HG03457 (cell line): ENCODE results near the gene MAB21L3.

ENCODE experiments used
- ATAC-seq: cut with Tn5 transposase; IDR thresholded peaks from one replicate; pipeline ENCODE4 v1.9.1; 2021; ENCODE audit warnings: moderate number of reproducible peaks; ENCODE audit not compliant: unreplicated experiment

MAB21L3 gene

DNA sequence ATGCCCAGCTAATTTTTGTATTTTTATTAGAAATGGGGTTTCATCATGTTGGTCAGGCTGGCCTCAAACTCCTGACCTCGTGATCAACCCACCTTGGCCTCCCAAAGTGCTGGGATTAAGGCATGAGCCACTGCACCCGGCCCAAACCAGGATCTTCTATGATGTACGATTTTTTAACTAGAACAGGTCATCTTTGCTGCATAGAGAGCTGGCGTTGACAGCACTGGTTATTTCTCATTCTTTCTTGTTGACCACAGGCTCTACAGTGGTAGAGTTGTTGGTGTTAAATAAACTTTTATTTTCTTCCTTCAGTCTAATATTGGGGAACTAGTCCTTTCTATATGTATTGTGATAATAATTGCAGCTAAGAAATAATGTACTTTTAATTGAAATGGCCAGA, 3.8 kb upstream of the MAB21L3 start:
- ATAC-seq, result no peak

DNA sequence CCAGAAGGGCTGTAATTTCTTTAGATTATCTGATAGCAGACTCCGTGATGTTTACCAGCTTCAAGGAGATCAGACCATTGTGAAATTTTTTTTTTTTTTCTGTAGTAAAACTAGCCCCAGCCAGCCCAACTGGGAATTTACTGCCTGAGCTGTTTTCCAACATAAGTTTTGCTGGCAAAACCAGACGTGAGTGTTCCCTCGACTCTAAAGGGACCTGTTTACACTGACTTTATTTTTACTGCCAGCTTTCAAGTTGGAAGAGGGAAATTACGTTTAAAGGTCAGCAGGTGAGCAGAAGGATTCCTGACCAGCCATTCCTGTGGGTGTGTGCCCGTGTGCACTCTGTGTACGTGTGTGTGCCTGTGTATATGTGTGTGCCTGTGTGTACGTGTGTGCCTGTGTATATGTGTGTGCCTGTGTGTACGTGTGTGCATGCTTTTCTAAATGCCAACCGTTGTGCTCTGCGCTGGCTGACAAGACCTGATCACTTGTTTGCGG, 374 bp downstream of the MAB21L3 start:
- no peak for ATAC-seq

DNA sequence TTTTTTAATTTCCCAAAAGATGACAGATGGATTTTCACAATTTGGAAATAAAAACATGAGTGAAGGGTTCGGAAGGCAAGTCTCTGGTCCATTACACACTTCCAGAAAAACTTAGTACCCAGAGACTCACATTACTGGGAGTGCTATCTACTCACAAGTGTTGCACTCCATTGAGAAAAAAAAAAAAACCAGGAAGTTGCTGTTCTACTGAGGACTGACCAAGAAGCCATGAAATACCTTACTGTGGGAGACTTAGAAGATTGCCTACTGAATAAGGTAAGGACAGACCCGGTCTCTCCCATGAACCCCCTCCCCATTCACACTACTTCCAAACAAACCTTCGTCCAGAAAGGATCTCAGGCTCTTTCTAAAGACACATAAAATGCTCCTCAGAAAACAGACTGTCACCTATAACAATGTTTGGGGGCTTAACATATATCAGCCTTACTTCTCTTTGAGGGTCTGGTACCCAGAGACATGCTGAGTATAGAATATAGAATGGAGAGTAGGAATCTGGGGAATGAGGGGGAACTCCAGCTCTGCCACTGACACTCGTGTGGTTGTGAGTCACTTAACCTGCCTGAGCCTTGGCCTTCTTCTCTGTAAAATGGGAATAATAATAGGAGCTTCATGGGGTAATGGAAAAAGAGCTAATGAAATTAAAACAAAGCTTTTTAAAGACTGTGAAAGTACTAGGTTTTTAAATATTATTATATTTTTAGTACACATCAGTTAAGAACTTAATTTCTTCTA, 1.4 kb downstream of the MAB21L3 start:
- ATAC-seq, result no peak

DNA sequence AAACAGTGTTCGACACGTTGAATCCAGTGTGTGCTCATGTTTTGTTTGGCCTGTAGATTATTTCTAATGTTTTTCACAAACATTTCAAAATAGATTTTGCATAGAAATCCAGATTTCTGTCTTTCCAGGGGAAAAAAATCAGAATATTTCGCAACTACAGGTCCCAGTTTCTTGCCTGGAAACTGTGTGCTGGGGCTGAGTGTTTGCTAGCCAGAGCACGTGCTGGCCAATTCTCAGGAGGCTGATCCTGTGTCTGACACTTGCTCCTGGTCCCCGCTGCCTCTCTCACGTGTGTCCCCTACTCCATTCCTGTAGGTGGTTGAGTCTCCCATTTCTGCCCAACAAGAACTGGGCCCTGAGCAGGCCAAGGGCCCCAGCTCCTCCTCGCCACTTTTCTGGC, 2.4 kb downstream of the MAB21L3 start:
- no peak for ATAC-seq

DNA sequence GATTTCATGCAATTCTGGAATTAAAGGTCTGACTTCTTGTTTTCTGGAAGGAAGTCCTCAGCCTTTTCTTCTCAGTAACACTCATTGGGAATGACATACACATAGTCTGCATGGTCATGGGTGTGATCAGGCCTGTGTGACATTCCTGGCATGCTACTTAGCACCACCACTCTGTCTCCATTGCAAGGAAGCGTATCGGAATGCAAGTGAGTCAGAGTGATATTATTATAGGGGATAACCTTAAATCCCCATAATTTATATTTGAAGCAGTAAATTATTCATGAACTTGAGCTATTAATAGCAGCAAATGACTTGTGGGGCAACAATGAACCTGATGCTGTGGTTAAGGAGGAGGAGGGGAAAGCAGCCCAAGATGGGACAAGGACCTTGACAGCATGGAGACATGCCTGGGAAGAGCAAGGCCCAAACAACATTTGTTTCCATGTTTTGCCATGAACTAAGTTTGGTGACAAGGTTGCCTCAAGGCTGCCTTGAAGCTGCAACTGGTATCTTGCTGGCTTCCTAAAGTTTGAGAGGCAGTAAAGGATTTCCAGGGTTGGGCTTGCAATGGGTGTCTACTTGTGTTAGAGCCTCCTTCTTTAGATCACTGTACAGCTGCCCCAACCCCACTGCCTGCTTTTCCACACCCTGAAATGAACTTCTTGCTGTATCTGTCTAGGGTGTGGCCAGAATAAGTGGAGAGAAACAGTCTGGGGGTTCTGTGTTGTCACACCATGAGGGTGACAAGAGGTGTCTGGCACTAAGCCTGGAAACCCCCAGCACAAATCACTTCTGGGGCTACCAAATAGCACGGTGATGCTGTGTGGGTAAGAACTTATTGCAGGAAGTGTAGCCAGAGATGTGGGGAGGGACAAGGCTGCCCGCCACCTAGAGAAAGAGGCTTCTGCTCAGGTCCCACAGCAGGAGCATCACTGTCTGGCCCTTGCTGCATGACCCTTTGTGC, 4.6 kb downstream of the MAB21L3 start:
- no peak for ATAC-seq

DNA sequence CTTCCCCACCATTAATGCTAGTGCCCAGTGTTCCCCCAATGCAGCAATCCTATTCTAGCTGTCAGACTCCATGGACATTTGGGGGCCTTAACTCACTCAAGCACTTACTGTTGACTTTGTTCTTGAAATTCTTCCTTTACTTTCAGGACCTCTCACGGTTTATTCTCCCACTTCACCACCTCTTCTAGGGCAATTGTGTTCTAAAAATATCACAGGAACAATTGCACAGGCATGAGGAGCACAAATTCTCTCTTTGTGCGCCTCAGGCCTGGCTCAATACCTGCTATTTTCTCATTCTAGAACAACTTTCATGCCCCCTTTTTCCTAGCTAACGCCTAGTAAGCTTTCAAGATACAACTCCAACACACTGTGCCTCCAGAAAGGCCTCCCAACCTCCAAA, 7.3 kb downstream of the MAB21L3 start:
- no peak for ATAC-seq

DNA sequence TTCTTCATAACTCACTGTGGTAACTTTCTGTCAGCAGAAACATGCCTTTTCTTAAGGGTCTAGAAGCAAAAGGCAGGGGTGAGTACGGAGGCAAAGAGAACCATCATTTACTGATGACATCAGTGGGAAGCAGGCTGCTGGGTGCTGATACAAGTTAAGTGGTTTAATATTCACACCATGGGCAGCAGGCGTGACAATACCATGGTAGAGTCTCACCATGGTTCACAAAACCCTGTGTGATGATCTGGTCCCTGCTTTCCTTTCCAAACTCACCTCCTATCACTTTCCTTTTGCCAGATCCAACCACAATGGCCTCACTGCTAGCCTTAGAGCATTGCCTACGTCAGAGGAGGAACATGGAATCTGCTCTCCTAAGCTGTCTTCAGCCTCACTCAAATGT, 8.7 kb downstream of the MAB21L3 start:
- ATAC-seq, result no peak

DNA sequence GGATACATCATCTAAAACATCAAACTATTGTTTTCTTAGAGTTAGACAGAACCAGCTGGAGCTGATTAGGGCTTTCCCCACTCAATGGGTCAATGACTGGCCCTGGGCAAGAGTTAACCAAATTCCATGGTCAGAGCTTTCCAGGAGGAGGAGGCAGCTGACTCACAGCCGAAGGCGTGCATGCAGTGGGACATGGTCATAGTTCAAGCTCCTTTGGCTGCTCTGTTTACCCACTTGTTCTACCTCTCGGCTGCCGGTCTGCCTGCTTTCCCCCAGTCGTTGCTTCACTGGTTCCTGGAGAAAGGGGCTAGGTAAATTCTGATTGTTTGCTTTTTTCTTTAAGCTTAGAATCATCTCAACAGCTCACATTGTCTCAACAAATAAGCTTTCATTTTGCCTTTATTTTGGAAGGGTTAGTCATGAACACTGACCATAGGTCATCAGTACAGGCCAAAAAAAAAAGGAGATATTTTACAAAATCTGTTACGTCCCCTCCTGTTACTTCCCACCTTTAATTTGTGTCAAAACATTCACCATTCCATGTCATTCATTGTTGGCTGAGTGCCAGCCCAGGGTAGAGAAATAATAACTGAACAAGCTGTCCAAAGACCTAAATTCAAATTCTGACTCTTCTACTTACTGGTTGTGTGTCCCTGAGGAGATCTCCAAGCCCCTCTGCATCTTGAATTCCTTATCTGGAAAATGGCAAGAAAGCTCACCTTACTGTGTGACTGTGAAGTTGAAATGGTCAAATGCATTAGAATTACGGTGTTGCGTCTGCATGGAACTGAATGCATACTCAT, 12.0 kb downstream of the MAB21L3 start:
- ATAC-seq, result no peak

DNA sequence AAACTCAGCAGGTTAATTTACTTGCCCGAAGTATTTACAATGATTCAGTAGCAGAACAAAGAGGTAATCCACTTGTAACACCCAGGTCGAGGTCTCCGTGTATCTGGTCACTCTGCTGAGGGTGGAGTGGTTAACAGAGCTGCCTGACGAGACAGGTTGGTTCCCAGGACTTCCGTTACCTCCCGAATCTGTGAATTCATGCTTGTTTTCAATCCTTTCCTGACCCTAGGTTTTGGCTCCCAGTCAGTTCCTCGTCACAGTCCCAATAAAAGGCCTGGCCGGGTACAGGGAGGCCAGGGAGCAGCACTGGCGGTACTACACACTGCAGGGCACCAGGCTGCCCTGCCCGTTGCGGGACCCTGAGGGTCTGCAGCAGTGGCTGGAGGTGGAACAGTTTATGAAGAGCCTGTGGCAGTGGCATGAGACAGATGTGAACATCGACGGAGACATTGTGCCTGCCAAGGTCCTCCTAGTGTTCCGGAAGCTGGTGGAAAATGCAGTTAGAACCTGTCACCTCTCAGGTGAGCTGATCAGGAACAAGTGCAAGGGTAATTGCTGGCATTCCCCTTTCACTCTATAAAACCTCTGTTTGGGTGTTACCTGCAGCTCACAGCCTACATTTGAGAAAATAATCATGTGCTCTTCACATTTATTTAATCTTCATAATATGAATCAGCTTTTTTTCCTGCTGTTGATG, 12.8 kb downstream of the MAB21L3 start:
- ATAC-seq, result no peak

DNA sequence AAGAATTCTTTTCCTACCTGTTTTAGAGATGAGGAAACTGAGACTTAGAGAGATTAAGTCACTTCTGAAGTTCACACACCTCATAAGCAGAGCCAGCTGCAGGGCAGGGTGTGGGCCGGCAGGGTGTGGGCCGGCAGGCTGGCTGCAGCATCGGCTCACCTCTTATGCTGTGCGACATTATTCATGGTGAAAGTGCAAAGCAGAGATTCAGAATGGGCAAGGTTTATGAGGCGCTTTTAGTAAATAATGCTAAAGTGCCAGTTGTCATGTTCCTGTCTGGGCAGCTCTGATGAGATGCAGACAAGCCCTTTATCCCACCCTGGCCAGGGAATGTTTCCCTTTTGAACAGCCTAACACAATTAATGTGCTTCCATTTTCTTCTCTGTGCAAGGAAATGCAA, 14.6 kb downstream of the MAB21L3 start:
- no peak for ATAC-seq

DNA sequence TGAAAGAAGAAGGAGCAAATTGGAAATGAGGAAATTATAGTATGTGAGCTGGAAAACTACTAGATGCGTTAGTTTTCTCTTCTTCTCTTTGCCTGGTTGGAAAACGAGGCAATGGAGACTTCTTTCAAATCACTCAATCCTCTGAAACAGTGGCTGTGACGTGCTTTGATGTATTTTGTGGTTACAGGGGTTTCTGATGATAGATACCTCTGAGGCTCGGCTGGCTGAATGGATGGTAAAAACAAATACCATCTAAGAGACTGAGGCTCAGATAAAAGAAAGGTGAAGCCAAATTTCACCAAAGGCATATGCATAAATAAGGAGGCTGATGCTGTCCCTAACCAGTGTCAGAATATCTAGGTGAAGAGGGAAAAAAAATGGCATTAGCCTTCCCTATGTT, 15.1 kb downstream of the MAB21L3 start:
- ATAC-seq, result no peak

DNA sequence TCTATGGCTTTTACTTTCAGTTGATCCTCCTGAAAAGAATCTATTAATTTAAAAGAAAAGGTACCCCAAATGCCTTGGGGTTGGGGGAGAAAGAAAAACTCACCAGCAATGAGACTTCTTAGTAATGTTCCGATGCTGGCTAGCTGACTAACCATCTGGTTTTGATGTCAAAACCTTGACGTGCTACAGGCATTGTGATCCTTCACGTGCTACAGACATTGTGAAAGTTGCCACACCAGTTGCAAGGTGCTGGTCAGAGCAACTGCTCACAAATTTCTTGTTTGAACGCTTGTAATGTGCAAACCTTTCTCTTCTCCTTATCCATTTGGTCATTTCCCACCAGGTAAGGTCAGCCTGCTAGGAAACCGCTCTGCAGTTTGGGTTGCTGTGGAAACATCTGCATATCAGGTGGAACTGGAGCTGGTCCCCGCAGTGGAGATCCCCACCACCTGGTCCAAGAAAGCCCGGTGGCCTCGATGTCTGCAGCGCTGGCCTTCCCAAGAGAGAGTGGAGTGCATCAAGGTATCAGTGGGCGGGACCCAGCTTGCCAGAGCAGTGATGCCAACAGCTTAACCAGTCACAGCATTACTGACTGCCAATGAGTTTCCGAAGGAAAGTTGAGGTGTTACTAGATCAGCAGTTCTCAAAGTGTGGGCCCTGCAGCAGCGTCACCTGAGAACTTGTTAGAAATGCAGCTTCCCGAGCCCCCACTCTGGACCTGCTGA, 16.1 kb downstream of the MAB21L3 start:
- no peak for ATAC-seq

DNA sequence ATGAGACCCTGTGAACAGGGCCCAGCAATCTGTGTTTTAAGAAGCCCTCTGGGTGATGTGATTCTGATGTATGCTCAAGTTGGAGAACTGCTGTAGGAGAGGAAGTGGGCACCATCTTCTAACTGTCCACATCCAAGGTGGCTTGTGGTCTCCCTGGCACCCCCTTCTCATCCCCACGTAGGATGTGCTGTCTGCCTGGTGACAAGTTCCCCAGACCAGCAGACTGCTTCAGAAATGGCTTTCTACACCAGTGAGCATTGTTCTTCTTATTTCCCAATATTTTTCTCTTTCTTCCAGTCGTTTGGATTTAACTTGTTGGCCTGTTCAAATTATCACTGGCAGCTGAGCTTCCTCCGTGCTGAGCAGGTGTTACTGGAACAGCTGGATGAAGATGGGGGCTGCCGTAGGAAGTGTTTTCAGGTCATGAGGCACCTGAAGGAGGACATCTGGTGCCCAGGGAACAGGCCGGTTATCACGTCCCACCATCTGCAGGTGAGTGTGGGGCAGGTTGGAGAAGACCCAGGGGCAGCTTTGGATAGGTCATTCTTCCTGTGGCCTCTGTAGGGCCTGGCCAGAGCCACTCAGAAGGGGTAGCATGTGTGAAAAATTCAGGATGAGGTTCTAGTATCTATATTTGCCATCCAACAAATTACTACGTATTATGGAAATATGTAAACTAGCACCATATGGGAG, 16.8 kb downstream of the MAB21L3 start:
- ATAC-seq, result no peak

DNA sequence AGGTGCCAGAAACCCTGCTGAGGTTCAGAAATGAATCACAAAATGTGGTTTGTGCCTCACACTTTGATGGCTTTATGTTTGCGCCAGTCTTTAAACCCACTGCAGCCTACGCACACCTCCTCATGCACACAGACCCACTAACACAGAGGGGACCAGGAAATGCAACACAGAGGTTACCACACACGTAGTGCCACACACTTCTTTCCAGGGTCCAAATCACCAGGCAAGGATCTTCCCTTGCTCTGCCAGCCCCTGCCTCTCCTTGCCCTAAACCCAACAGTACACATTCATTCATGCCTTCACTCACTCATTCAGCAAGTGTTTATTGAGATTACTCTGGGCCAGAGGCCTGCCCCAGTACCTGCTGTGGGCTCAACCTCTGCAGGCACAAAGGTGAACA, 17.5 kb downstream of the MAB21L3 start:
- no peak for ATAC-seq

DNA sequence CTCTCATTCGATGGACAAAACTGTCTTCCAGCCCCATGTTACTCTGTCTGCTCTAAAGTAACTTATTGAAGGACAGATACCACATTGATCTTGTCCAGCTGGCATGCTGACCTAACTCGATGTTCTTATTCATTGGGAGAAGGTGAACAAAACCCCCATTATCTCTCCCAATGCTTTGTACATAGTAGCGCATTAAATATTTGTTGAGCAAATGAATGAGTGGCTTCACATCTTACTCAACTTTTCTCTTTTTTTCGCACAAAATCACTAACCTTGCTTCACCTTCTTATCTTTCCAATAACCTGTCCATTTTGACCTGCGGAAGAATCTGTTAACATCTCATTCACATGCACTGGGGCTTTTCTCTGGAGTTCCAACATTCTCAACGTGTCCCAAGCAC, 18.3 kb downstream of the MAB21L3 start:
- ATAC-seq, result no peak

DNA sequence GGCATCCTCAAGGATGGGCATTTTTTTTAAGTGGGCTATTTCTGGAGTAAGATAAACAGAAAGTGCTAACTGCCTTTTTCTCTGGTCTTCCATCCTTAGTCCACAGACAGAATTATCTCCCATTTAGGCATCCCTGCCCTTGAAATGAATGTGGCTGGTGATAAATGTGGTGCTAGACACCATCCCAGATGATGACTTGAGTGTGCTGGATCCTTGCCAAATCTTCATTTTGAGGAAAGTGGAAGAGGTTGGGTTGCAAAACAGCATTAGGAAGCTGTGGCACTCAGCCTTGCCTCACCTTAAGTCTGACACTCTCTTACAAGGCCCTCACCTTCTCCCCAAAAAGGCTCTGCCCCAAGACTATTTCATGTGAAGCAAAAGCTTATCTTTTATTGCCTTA, 19.2 kb downstream of the MAB21L3 start:
- no peak for ATAC-seq

DNA sequence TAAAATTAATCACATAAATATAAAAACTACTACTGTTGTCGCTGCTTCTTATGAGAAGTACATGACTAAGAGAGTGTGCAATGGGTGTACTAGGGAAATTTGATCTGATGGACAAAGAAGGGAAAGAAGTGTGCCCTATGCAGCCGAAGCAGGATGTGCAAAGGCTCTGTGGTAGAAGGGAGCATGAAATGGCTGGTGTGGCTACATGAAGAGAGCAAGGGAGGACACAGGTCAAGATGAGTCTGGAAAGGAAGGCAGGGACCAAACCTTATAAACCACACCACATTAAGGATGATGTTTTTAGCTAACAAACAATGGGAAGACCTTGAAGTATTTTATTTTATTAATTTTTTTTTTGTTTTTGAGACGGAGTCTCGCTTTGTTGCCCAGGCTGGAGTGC, 20.0 kb downstream of the MAB21L3 start:
- no peak for ATAC-seq

DNA sequence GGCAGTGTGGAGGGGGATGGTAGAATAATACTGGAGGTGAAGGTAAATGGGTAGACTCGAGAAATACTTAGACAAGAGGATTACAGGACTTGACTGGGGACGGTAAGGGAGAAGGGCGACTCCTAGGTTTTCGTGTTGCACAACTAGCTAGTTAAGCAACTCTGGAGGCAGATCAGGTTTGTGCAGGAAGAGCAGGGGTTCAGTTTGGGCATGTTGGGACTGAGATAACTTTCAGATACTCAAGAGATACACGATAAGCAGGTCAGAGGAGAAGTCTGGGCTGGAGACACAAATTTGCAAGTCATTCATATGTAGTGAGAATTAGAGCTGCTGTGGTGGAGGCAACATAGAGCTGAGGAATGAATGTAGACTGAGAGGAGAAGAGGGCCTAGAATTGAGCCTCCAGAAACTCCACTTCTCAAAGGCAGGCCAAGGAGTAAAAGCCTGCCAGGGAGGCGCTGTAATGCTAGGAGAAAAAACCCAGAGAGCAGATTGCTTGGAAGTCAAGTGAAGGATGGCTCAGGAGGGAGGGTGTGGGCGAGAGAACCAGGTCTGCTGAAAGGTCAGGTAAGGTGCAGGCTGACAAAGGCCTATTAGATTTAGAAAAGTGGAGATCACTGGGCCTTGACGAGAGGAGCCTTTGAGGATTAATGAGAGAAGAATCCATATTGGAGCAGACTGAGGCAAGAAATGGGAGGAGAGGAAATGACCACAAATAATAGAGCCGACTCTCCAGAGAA, 20.8 kb downstream of the MAB21L3 start:
- ATAC-seq, result no peak
